ENCODE data around the gene DENND5B.

DNA sequence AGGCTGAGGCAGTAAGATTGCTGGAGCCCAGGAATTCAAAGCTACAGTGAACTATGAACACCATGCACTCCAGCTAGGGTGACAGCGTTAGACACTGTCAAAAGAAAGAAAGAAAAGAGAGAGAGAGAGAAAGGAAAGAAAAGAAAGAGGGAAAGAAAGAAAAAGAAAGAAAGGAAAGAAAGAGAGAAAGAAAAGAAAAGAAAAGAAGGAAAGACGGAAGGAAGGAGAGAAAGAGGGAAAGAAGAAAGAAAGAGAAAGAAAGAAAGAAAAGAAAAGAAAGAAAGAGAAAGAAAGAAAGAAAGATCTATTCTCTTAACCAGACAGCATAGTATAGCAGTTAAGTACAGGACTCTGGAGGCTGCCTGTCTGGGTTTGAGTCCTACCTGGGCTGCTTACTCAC is 21.9 kb upstream of the DENND5B start:
- TF ChIP-seq POLR2A (IDR thresholded peaks at IDR 0.05) = no peak
- TF ChIP-seq, protein P1, sequence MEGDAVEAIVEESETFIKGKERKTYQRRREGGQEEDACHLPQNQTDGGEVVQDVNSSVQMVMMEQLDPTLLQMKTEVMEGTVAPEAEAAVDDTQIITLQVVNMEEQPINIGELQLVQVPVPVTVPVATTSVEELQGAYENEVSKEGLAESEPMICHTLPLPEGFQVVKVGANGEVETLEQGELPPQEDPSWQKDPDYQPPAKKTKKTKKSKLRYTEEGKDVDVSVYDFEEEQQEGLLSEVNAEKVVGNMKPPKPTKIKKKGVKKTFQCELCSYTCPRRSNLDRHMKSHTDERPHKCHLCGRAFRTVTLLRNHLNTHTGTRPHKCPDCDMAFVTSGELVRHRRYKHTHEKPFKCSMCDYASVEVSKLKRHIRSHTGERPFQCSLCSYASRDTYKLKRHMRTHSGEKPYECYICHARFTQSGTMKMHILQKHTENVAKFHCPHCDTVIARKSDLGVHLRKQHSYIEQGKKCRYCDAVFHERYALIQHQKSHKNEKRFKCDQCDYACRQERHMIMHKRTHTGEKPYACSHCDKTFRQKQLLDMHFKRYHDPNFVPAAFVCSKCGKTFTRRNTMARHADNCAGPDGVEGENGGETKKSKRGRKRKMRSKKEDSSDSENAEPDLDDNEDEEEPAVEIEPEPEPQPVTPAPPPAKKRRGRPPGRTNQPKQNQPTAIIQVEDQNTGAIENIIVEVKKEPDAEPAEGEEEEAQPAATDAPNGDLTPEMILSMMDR (IDR thresholded peaks at IDR 0.05) = no peak

Measured in right lobe of liver (tissue), 4 donors.